T-helper 1 cell treated with Interleukin-12 subunit alpha and Interleukin-12 subunit beta and Interleukin-4 antibody, amounts not matched to agents 30 μg/mL and 1 μg/mL, for 36 hours (primary cell): ENCODE data around the gene PKP3.
"Not testable (repeated sequence)": the region's sequence is repeated elsewhere in the genome, so short reads cannot be mapped to it uniquely, and the experiment has no call there.

Experiments
- H3K27ac Mint-ChIP-seq: one replicate; pipeline ENCODE4 v1.8.0; 2021; ENCODE audit warnings: mild to moderate bottlenecking, mixed read lengths
- H3K27me3 Mint-ChIP-seq: one replicate; pipeline ENCODE4 v1.8.0; 2021; ENCODE audit warnings: low read depth, mixed read lengths
- H3K36me3 Mint-ChIP-seq: one replicate; pipeline ENCODE4 v1.8.0; 2021; ENCODE audit warnings: low read depth, mixed read lengths
- H3K4me1 Mint-ChIP-seq: one replicate; pipeline ENCODE4 v1.8.0; 2021; ENCODE audit warnings: low read depth, mixed read lengths
- H3K4me3 Mint-ChIP-seq: one replicate; pipeline ENCODE4 v1.8.0; 2021; ENCODE audit warnings: mild to moderate bottlenecking, moderate library complexity, mixed read lengths
- H3K9me3 Mint-ChIP-seq: one replicate; pipeline ENCODE4 v1.8.0; 2021; ENCODE audit warnings: mixed read lengths

The PKP3 gene

DNA sequence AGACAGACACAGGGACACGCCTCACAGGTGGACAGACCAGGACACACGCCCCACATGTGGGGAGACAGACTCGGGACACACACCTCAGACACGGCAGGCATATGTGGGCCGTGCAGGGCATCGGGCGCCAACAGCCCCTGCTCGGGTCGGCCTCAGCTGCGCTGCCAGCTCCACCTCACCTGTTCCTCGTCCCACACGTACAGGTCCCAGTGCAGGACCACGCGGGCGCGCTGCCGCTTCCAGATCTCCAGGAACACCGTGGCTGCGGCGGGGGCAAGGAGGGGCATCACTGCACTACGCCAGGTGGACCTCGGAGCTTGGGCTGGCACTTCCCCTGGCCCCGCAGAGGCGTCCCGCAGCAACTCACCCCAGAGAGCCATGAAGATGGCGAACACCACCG lies 35.4 kb downstream of the PKP3 start:
- H3K27ac Mint-ChIP-seq: no peak overlapping the region
- H3K36me3 Mint-ChIP-seq: peaks cover 12% of the 10 kb centered on the region
- no peaks in the 10 kb centered on the region for H3K4me1 Mint-ChIP-seq
- no peak overlapping the region for H3K4me3 Mint-ChIP-seq
- H3K9me3 Mint-ChIP-seq: no peaks in the 10 kb centered on the region
- H3K27me3 Mint-ChIP-seq: no peaks in the 10 kb centered on the region

DNA sequence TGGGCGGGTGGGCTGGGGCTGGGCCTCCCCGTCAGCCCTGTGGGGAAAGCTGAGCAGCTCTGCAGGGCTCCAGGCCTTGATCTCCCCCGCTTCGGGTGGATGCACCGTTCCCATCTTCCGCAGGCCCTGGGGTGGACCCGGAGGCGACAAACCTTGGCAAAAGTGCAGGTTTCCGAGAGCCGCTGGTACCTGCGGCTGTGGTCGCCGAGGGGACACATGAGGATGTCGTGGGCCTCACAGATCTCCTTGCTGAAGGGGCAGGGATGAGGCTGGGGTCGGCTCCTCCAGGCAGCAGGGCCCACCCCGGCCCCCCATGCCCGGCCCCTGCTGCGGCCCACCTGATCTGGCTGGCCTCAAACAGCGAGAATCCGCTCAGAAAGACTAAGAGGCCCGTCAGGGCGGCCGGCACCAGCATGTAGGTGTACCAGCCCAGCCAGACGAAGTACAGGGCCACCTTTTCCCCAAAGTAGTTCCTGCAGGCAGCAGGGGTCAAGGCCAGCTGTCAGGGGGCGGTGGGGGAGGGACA lies 36.0 kb downstream of the PKP3 start:
- no peak overlapping the region for H3K27ac Mint-ChIP-seq
- no peaks in the 10 kb centered on the region for H3K4me1 Mint-ChIP-seq
- H3K36me3 Mint-ChIP-seq: peaks cover 8% of the 10 kb centered on the region
- no peaks in the 10 kb centered on the region for H3K9me3 Mint-ChIP-seq
- H3K27me3 Mint-ChIP-seq: no peaks in the 10 kb centered on the region
- H3K4me3 Mint-ChIP-seq: no peak overlapping the region

DNA sequence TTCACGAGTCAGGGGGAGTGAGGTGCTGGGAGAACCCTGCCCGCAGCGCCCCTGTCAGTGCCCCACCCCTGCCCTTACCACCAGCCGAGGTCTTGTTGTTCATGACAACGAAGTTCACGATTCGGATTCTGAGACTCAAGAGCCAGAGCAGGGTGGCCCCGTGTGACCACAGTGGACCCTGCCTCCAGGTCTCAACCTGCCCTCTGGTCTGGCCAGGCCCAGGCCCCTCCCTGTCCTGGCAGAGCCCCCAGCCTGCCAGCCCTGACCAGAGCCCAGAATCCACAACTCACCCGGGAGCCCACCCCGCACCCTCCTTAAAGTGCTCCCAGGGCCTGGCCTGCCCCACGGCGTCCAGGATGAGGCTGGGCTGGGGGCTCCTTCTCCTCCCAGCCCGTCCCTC lies 37.9 kb downstream of the PKP3 start:
- Mint-ChIP-seq H3K4me3 (no peak overlapping the region), H3K27ac (no peak overlapping the region), H3K36me3 (peaks cover 5% of the 10 kb centered on the region), H3K4me1 (peaks cover 3% of the 10 kb centered on the region), H3K27me3 (no peaks in the 10 kb centered on the region), H3K9me3 (no peaks in the 10 kb centered on the region)

DNA sequence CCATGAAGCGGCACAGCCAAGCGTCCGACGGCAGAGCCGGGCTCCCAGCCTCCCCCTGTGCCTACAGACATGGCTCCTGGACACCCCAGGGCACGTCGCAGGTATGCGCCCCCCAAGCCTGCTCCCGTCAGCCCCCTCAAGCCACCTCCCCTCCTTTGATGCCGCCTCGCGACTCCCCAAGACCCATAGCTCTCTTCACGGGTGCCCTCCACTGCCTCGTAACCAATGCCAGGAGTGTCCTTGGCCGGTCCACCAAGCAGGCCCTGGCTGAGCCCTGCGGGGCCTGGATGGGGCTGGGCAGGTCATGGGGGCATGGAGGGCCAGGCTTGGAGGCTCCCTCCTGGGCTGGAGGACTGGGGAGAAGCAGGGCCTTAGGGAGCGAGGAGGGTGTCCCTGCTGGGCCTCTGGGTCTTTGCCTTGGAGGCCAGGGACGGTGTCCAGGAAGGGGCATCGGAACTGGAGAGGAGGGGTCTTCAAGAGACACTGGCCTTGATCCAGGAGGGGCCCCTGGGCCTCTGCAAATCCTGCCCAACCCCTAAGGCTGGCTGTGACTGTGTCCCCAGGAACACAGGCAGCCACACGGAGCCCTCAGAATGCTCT lies 38.6 kb downstream of the PKP3 start:
- Mint-ChIP-seq H3K4me1 (peaks cover 8% of the 10 kb centered on the region), H3K36me3 (peaks cover 4% of the 10 kb centered on the region), H3K27me3 (no peaks in the 10 kb centered on the region), H3K4me3 (no peak overlapping the region), H3K9me3 (no peaks in the 10 kb centered on the region), H3K27ac (no peak overlapping the region)

DNA sequence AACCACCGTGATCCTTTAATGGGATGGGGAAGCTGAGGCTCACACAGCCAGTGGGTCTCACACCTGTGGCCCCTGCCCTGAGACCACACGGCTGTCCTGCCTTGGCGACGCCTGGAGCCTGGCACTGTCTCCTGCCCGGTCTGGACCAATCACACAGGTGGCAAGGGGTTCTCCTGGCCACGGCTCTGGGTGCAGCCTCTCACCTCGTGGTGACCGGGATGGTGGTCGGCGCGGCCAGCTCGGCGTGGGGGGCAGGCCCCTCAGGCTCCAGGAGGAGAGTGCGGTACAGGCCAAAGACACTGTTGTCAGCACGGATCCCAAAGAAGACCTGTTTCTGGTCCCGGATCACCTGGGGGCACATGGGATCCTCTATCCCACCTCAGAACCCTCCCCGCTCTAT lies 39.1 kb downstream of the PKP3 start:
- H3K4me1 Mint-ChIP-seq: peaks cover 8% of the 10 kb centered on the region
- H3K9me3 Mint-ChIP-seq: no peaks in the 10 kb centered on the region
- no peaks in the 10 kb centered on the region for H3K27me3 Mint-ChIP-seq
- H3K27ac Mint-ChIP-seq: no peak overlapping the region
- H3K36me3 Mint-ChIP-seq: peaks cover 3% of the 10 kb centered on the region
- no peak overlapping the region for H3K4me3 Mint-ChIP-seq

DNA sequence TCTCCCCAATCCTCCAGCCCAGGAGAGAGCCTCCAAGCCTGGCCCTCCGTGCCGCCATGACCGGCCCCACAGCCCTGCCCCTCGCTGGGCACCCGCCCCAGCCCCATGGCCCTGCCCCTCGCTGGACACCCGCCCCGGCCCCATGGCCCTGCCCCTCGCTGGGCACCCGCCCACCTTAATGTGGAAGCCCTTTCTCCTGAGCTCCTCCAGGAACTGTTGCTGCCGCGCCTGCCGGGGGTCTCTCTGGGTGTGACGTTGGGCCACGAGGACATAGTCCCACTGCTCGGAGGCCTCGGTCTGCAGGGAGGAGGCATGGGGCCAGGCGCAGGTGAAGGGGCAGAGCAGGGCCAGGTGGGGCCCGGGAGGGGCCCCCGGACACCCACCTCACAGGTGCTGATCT lies 39.6 kb downstream of the PKP3 start:
- Mint-ChIP-seq H3K27me3 (no peaks in the 10 kb centered on the region), H3K4me1 (peaks cover 10% of the 10 kb centered on the region), H3K4me3 (no peak overlapping the region), H3K9me3 (no peaks in the 10 kb centered on the region), H3K27ac (no peak overlapping the region), H3K36me3 (peaks cover 3% of the 10 kb centered on the region)

DNA sequence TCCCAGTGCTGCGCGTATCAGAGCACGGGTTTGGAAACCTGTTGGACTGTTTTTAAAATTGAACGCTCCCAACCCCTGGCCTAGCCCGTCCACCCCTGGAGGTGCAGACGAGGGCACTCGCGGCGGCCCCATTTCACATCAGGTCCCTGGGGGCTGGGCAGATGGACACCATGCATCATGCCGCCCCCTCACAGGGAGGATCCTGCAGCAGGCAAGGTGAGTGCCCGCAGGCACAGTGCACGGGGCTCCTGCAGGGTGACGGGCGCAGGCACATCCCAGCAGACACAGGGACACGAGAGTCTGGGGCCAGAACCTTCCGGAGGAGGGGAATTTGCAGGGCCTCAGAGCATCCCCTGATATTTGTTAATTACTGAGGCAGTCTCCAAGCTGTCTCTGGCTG lies 40.5 kb downstream of the PKP3 start:
- H3K27ac Mint-ChIP-seq: no peak overlapping the region
- peaks cover 13% of the 10 kb centered on the region for H3K4me1 Mint-ChIP-seq
- no peaks in the 10 kb centered on the region for H3K27me3 Mint-ChIP-seq
- H3K36me3 Mint-ChIP-seq: no peaks in the 10 kb centered on the region
- H3K9me3 Mint-ChIP-seq: no peaks in the 10 kb centered on the region
- H3K4me3 Mint-ChIP-seq: no peak overlapping the region

DNA sequence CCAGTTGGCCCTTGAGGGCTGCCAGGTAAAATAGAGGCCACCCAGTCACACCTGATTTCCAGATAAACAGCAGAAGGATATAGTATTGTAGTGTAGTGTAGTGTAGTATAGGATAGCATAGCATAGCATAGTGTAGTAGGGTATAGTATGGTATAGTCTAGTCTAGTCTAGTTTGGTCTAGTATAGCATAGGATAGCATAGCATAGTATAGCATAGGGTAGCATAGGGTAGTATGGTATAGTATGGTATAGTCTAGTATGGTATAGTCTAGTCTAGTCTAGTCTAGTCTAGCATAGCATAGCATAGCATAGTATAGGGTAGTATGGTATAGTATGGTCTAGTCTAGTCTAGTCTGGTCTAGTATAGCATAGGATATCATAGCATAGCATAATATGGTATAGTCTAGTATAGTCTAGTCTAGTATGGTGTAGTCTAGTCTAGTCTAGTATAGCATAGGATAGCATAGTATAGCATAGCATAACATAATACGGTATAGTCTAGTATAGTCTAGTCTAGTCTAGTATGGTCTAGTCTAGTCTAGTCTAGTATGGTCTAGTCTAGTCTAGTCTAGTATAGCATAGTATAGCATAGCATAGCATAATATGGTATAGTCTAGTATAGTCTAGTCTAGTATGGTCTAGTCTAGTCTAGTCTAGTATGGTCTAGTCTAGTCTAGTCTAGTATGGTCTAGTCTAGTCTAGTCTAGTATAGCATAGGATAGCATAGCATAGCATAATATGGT lies 41.2 kb downstream of the PKP3 start:
- peaks cover 18% of the 10 kb centered on the region for H3K4me1 Mint-ChIP-seq
- not testable (repeated sequence) for H3K36me3 Mint-ChIP-seq, H3K9me3 Mint-ChIP-seq, H3K27ac Mint-ChIP-seq, H3K4me3 Mint-ChIP-seq, H3K27me3 Mint-ChIP-seq

DNA sequence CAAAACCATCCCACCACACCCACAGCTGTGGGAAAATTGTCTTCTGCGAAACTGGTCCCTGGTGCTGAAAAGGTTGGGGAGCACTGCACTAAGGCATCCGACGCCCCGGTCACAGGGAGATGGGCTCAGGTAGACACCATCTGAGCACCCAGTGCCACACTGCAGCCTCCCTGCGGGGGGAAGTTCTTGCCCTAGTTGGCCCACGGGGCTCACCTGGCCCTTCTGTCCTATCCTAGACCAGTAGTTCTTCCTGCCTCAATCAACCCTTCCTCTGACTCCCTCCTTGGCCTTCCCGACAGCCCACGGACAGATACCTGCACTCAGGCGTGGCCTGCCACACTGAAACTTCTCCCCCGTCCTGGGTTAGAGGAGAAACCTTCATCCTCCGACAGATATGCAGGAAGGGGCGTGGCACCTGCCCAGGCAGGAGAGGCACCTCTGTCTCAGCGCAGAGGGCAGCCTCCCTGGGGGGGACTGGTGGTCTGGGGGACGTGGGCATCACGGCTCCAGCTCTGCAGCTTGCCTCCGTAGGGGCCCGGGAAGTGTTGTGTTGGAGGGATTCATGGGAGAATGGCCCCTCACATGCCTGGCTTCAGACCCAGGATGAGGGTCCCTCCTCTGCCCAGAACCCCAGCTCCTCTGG lies 43.3 kb downstream of the PKP3 start:
- Mint-ChIP-seq H3K36me3 (peaks cover 2% of the 10 kb centered on the region), H3K9me3 (no peaks in the 10 kb centered on the region), H3K27me3 (no peaks in the 10 kb centered on the region), H3K4me1 (peaks cover 22% of the 10 kb centered on the region), H3K27ac (no peak overlapping the region), H3K4me3 (no peak overlapping the region)

DNA sequence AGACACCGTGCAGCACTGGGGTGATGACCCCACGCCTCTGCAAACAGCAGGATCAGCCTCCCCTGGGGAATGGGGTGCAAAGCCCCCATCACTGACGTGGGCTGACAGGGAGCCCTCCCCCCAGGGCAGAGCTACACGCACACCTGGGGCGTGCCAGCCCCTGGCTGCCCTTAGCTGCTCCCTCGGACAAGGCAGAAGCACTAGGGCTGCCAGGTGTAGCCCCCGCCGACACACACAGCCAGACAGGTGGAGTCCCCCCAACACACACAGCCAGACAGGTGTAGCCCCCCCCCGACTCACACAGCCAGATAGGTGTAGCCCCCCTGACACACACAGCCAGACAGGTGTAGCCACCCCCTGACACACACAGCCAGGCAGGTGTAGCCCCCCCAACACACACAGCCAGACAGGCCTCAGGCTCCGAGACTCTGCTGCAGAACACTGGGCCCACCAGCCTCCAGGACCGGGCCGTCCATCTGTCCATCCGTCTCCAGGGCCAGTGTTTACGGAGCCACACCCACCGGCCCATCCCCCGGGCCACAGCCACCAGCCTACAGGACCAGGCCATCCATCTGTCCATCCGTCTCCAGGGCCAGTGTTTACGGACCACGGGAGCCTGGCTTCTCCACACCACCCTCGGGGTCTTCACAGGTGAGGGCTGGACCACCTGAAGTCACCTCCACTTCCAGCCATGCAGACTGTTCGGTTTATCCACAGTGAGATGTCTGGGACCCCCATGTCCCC lies 44.3 kb downstream of the PKP3 start:
- H3K4me1 Mint-ChIP-seq: peaks cover 22% of the 10 kb centered on the region
- no peaks in the 10 kb centered on the region for H3K9me3 Mint-ChIP-seq
- H3K27ac Mint-ChIP-seq: no peak overlapping the region
- H3K4me3 Mint-ChIP-seq: no peak overlapping the region
- no peaks in the 10 kb centered on the region for H3K27me3 Mint-ChIP-seq
- H3K36me3 Mint-ChIP-seq: peaks cover 2% of the 10 kb centered on the region

DNA sequence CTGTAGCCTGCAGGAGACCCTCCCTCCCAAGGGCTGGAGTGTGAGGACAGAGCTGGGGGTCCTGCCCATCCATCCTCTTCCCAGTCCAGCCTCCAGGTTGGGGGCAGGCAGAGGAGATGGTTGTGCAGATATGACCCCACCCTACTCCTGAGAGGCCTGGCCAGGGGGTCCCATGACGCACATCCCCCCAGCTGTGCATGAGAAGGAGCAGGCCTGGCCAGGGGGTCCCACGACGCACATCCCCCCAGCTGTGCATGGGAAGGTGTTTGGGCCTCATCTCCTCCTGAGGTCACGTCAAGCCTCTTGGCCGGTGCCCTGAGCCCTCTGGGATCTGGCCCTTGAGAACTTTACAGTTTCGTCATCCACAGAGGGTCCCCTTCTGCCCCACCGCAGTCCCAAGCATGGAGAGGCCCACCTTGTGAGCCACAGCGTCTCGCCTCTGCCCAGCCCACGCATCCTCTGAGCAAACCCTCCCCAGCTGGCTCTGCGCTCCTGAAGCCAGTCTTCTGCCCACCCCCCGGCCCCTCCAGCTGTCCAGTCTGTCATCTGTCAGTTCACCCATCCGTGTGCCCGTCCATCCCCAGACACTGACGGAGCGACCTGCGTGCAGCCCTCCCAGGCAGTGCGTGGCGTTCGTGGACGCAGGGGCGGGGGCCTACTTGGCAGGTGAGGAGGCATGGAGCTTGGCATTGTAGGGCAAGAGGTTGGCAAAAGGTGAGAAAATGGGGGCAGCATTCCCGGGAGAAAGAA lies 45.5 kb downstream of the PKP3 start:
- H3K27me3 Mint-ChIP-seq: no peaks in the 10 kb centered on the region
- H3K4me1 Mint-ChIP-seq: peaks cover 22% of the 10 kb centered on the region
- H3K27ac Mint-ChIP-seq: no peak overlapping the region
- peak overlapping the region; percentile 66 for H3K4me3 Mint-ChIP-seq
- H3K36me3 Mint-ChIP-seq: peaks cover 2% of the 10 kb centered on the region
- H3K9me3 Mint-ChIP-seq: no peaks in the 10 kb centered on the region

DNA sequence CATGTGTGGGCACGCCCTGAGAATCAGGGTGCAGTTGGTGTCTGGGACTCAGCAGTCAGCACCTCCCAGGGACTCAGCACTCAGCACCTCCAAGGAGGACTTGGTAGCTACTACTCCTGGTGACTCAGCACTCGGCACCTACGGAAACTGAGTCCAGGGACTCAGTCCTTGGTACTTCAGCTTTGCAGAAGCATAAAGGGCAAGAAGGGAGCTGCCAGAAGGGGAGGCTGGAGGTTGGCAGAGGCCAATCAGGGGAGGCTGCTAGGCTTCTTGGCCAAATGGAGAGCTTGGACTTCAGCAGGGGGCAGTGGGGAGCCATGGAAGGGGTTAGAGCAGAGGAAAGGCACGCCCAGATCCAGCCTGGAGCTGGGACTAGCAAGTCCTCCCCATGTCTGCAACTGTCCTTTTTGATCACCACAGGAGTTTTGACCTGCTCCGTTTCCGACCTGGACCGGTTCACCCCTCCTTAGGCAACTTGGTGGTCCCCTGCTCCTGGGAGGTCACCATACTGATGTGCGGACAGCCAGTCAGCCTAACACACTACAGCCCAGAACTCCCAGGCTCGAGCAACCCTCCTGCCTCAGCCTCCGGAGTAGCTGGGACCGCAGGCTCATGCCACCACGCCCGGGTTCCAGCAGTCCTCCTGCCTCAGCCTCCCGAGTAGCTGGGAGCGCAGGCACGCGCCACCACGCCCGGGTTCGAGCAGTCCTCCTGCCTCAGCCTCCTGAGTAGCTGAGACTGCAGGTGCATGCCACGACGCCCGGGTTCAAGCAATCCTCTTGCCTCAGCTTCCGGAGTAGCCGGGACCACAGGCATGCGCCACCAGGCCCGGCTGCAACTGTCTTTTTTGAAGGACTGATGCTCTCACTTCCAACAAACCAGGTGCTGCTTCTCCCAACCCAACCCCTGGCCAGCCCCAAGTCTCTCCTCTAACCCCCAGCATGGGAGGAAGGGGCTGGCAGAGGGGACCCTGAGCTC lies 46.3 kb downstream of the PKP3 start:
- Mint-ChIP-seq H3K9me3 (no peaks in the 10 kb centered on the region), H3K4me1 (peaks cover 22% of the 10 kb centered on the region), H3K4me3 (peak overlapping the region; percentile 81), H3K27ac (peak overlapping the region; percentile 20), H3K36me3 (peaks cover 2% of the 10 kb centered on the region), H3K27me3 (no peaks in the 10 kb centered on the region)

DNA sequence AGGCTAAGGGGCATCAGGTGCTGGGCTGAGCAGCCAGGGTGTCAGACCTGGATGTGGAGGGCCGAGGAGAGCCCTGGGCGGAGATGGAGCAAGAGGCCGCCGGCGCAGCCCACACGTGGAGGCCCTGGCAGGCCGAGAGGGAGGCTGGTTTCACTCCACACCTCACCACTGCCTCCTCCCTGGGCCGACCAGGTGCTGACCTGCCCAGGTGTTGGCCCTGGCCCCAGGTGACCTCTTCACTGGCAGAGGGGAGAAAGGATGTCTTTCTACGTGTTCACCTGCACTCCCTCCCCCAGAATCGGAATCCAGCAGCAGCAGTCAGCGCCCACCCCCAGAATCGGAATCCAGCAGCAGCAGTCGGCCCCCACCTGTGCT lies 47.0 kb downstream of the PKP3 start:
- no peaks in the 10 kb centered on the region for H3K9me3 Mint-ChIP-seq
- H3K4me1 Mint-ChIP-seq: peaks cover 22% of the 10 kb centered on the region
- no peaks in the 10 kb centered on the region for H3K27me3 Mint-ChIP-seq
- H3K4me3 Mint-ChIP-seq: peak overlapping the region; percentile 81
- H3K27ac Mint-ChIP-seq: no peak overlapping the region
- peaks cover 2% of the 10 kb centered on the region for H3K36me3 Mint-ChIP-seq
